NCI-H1092 treated with DMSO at 0.1 percent for 48 hours (cell line): Measurements from ENCODE around the gene RNF2.
A peak's percentile ranks its signal among the peaks of the same experiment; 100 is the strongest.
"Not testable (repeated sequence)": the region's sequence is repeated elsewhere in the genome, so short reads cannot be mapped to it uniquely, and the experiment has no call there.

Experiments used
- DNase-seq: peaks from one replicate; lab custom pipeline; 2025; lab: John Stamatoyannopoulos, UW

Gene RNF2

GRCh38 chr1:185044981-185045813 lies at the start of gene RNF2:
Gene RNF2, plus strand, starts transcription at chr1:185045558. Its CDS starts 41,996 bp downstream, at chr1:185087554.
- peak; percentile 81 for DNase-seq

- not testable (repeated sequence) for DNase-seq
Measured at GRCh38 chr1:184999974-185000373, 45.4 kb upstream of the RNF2 start.

DNA sequence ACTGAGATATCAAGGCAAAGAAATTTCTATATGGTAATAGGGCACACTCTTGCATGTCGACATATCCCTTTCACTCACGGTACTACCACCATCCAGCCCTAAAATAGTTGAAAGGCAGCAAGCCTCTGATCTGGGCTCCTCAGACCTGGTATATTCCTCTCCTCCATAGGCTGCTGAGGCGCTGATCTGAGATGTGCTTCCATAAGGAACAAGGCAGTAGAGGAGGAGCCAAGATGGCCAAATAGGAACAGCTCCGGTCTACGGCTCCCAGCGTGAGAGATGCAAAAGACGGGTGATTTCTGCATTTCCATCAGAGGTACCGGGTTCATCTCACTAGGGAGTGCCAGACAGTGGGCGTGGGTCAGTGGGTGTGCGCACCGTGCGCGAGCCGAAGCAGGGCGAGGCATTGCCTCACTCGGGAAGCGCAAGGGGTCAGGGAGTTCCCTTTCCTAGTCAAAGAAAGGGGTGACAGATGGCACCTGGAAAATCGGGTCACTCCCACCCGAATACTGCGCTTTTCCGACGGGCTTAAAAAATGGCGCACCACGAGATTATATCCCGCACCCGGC lies 44.0 kb upstream of the RNF2 start:
- not testable (repeated sequence) for DNase-seq

GRCh38 chr1:185008838-185009237 lies 36.5 kb upstream of the RNF2 start:
- peak; percentile 70 for DNase-seq

DNA sequence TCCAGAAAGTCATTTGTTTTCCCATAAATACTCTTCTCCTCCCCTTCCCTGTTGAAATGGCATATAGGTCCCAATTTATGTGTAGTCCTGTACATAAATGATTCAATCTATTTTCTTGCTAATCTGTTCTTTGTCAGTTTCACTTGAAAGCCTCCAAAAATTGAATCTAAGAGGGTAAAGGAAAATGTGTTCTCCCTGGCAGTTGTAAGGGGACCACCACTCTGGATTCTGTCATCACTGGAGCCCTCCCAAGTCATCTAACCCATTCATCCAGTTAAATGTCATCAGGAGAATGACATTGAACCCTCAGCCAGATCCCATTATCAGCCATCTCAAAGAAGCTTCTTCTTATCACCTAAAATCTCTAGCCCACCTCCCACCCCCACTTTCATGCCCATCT lies 35.0 kb upstream of the RNF2 start:
- no peak for DNase-seq

DNA sequence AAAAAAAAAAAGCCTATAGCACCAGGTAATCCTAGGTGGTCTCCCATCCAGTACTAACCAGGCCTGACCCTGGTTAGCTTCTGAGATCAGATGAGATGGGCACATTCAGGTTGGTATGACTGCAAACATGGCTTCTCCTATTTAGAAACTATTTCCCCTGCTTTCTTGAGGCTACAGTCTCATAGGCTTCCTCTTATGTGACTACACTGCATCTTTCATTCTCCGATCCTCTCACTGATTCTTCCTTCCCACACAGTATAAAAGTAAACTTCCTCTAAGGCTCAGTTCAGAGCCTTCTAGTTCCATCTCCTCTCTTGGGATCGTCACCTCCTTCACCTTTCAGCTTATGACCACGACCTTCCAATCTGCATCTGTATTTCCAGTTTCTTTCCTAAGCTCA lies 30.4 kb upstream of the RNF2 start:
- DNase-seq, result no peak

- no peak for DNase-seq
Measured at GRCh38 chr1:185015631-185016030, 29.7 kb upstream of the RNF2 start.

- no peak for DNase-seq
Measured at GRCh38 chr1:185016880-185017279, 28.5 kb upstream of the RNF2 start.

GRCh38 chr1:185017338-185017737 lies 28.0 kb upstream of the RNF2 start:
- no peak for DNase-seq

DNA sequence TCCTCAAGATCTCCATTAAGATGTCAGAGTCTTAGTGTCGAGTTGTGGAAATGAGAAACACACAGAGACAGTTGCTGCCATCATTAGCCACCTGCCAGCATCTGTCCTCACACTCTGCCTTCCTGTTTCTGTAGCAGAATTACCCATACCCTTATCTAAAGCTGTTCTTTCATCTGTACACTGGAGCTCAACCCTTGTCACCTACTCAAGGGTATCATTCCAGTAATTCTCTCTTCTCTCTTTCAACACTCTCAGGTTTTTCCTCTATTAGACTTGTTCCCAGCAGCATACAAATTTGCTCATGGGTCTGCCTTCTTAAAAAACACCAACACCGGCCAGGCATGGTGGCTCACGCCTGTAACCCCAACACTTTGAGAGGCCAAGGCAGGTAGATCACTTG lies 27.4 kb upstream of the RNF2 start:
- no peak for DNase-seq

GRCh38 chr1:185027252-185027882 lies 18.0 kb upstream of the RNF2 start:
- no peak for DNase-seq

DNA sequence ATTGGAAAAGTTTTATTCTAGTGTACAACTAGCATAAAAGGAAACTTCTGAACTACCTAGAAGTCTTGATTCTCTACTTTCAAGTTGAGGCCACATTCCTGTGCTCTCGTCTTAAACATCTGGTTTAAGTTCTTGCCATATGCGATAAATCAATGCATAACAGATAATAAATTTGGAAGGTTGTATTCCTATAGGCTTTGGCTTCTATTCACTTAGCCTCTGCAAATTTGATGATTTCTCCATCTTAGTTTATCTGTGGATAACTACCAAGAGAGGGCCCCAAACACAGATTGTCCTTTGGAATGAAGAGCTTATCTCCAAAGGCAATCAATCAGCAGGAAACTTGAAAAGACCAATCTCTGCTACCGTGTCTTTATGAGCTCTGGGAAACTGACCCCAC lies 11.7 kb upstream of the RNF2 start:
- no peak for DNase-seq

DNA sequence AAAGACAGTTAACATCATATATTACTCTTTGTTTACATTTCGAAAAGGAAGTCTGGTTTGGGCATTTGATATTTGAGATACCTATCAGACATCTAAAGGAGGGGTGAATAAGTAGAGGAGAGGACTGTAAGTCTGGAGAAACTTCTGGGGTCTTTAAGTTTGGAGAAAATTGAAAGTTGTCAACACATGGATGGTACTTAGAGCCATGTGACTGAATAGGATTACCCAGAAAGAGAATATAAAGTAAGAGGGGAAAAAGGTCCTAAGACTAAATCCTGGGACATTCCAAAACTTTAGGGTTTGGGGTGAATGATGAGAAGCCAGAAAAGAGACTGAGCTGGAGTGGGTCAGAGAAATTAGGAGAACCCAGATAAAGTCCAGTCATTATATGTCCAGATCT lies 10.1 kb upstream of the RNF2 start:
- DNase-seq, result no peak

DNA sequence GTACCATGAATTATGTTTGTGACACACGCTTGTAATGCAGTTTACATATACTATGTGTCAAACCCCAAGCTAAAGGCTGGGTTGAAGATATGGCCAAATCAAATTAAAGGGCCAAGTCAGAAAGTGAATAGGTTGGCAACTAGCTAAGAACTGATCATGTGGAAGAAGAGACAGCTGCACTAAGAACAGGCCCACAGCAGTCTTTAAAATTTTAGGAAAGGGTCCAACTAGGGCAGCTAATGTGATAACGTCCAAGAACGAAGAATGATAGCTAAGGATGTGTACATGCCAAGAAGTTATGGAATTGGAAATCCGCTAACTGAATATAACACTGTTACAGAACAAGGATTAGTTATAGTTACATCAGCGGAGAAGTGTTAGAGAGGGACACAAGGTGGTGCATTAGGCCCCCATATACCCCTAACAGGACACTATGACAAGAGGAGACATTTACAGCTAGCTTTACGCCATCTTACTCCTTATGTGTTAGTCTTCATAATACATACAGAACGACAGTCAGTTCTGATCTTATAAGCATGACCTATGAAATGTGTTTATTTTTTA lies 6.5 kb upstream of the RNF2 start:
- DNase-seq, result no peak

GRCh38 chr1:185039726-185040407 lies 5.5 kb upstream of the RNF2 start:
- no peak for DNase-seq

DNA sequence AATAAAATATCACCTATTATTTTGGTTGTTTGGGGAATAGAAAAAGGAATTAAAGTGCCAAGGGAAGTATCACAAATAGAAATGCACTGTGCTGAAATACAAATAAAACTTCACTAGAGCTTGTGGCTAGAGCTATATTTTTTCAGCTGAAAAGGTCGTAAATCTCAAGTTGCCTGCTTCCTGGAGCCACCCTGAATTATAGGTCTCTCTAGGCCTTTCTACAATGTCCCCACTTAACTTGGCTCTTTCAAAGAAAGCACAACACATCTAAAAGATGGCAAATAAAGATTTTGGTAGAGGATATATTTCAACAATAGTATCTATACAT lies 5.0 kb upstream of the RNF2 start:
- DNase-seq, result no peak

DNA sequence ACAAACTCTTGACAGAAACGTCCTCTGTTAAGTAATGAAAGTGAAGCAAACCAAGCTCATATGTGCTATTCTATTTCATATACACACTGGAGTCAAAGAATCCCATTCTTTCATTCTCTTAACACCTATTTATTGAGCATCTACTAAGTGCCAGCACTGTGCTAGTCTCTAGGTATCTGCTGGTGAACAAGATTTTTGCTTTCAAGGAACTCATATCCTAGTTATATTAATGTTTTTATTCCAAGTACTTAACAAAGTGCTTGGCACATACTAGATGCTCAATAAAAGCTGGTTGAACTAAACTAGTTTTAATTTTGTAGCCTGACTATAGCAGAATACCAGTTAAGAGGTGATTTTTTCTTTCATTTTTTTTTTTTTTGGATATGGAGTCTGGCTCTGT lies 3.6 kb upstream of the RNF2 start:
- DNase-seq, result no peak

DNA sequence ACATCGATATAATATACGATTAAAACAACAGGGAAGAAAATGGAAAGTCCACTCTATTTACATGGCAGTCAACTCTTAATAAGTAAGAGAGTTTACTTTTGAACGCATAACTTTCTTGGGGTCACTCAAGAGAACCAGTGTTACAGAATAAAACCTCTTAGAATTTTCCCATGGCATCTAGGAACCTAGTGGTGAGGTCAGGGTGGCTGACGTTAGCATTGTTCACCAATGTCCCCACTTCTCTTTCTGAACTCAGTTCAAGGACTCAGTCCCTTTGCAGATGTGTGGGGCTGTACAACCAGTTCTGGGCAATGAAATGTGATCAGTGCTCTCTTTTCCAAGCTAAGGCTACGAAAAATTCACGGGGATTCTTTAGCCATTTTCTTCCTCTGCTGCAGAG lies 2.6 kb upstream of the RNF2 start:
- DNase-seq, result no peak

GRCh38 chr1:185044387-185044786 lies 971 bp upstream of the RNF2 start:
- no peak for DNase-seq

GRCh38 chr1:185045814-185046492 lies 595 bp downstream of the RNF2 start:
- DNase-seq, result peak; percentile 48

DNA sequence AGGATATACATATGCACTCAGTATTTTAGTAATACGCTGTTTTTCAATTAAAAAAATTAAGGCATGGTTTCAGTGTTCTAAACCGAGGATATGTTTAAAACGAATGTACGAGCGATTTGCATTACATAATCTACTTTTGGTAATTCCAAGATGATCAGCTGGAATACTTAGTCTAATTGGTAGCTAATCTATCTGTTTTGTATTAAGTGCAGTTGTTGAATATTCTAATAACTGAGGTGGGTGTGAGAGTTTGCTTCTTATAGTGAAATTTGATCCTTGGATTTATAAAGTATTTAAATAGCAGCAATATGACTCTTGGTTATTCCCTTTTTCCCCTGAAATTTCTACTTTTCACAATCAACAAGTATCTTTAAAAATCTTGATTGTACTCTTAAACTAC lies 1.3 kb downstream of the RNF2 start:
- DNase-seq, result no peak

DNA sequence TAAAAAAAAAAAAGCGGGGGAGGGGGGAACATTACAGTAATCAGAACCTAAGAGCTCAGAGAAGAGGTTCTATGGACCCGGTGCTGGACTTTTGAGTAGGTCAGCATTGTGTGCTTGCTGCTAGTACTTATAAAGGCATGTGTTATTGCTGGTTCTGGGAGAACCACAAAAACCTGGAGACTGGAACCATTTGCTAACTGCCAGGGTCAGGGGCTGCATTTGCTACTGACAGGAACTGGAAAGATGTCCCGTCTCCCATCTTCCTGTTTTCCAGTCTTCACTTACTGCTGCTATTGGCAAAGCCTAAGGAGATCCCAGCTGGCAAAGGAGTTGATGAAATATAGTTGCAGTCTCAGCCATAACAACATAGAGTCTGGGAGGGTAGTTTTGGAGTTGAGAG lies 4.3 kb downstream of the RNF2 start:
- no peak for DNase-seq
